GM21723 (cell line): ENCODE measurements around the gene LARP1B.
A peak's percentile ranks its signal among the peaks of the same experiment; 100 is the strongest.
"Not testable (repeated sequence)": the region's sequence is repeated elsewhere in the genome, so short reads cannot be mapped to it uniquely, and the experiment has no call there.

Experiments used
- ATAC-seq: cut with Tn5 transposase; IDR thresholded peaks from one replicate; pipeline ENCODE4 v1.9.1; 2021; ENCODE audit warnings: mild to moderate bottlenecking, moderate library complexity; ENCODE audit not compliant: unreplicated experiment

The LARP1B gene

GRCh38 chr4:128220286-128221235, 159.4 kb downstream of the LARP1B start:
- ATAC-seq: peak; percentile 56

GRCh38 chr4:128221586-128221985, 160.5 kb downstream of the LARP1B start:
- no peak for ATAC-seq

- no peak for ATAC-seq
These were observed 164.0 kb downstream of the LARP1B start for GRCh38 chr4:128225148-128225547.

- no peak for ATAC-seq
These were observed 167.0 kb downstream of the LARP1B start for GRCh38 chr4:128227991-128228571.

- no peak for ATAC-seq
These were observed 168.0 kb downstream of the LARP1B start for GRCh38 chr4:128228845-128229795.

- ATAC-seq: no peak
These were observed 171.6 kb downstream of the LARP1B start for GRCh38 chr4:128232719-128233118.

- no peak for ATAC-seq
These were observed 173.7 kb downstream of the LARP1B start for GRCh38 chr4:128234836-128235235.

- ATAC-seq: no peak
These were observed 179.9 kb downstream of the LARP1B start for GRCh38 chr4:128241019-128241418.

- no peak for ATAC-seq
These were observed 180.4 kb downstream of the LARP1B start for GRCh38 chr4:128241425-128241913.

GRCh38 chr4:128241981-128242380, 180.9 kb downstream of the LARP1B start:
- no peak for ATAC-seq

GRCh38 chr4:128242601-128243000, 181.5 kb downstream of the LARP1B start:
- ATAC-seq: no peak

- no peak for ATAC-seq
These were observed 183.3 kb downstream of the LARP1B start for GRCh38 chr4:128244379-128244778.

GRCh38 chr4:128245391-128245790, 184.3 kb downstream of the LARP1B start:
- ATAC-seq: not testable (repeated sequence)

GRCh38 chr4:128247906-128248305, 186.8 kb downstream of the LARP1B start:
- ATAC-seq: no peak

GRCh38 chr4:128249787-128250668, 188.9 kb downstream of the LARP1B start:
- ATAC-seq: no peak

- no peak for ATAC-seq
These were observed 194.8 kb downstream of the LARP1B start for GRCh38 chr4:128255906-128256305.

GRCh38 chr4:128256539-128256938, 195.4 kb downstream of the LARP1B start:
- no peak for ATAC-seq

- not testable (repeated sequence) for ATAC-seq
These were observed 197.1 kb downstream of the LARP1B start for GRCh38 chr4:128258166-128258565.

- not testable (repeated sequence) for ATAC-seq
These were observed 198.8 kb downstream of the LARP1B start for GRCh38 chr4:128259889-128260288.
